Activated naive CD4-positive, alpha-beta T cell treated with anti-CD3 and anti-CD28 coated beads, Interleukin-2, amount 50 U/mL, for 24 hours (primary cell): ENCODE results near the gene NTSR1.

Experiments
- H3K27ac Mint-ChIP-seq: one replicate; pipeline ENCODE4 v1.8.0; 2021; ENCODE audit warnings: mild to moderate bottlenecking, mixed read lengths
- H3K27me3 Mint-ChIP-seq: one replicate; pipeline ENCODE4 v1.8.0; 2021; ENCODE audit warnings: mixed read lengths
- H3K36me3 Mint-ChIP-seq: one replicate; pipeline ENCODE4 v1.8.0; 2021; ENCODE audit warnings: mixed read lengths
- H3K4me1 Mint-ChIP-seq: one replicate; pipeline ENCODE4 v1.8.0; 2021; ENCODE audit warnings: mixed read lengths
- H3K4me3 Mint-ChIP-seq: one replicate; pipeline ENCODE4 v1.8.0; 2021; ENCODE audit warnings: mild to moderate bottlenecking, mixed read lengths
- H3K9me3 Mint-ChIP-seq: one replicate; pipeline ENCODE4 v1.8.0; 2021; ENCODE audit warnings: mixed read lengths

The NTSR1 gene

DNA sequence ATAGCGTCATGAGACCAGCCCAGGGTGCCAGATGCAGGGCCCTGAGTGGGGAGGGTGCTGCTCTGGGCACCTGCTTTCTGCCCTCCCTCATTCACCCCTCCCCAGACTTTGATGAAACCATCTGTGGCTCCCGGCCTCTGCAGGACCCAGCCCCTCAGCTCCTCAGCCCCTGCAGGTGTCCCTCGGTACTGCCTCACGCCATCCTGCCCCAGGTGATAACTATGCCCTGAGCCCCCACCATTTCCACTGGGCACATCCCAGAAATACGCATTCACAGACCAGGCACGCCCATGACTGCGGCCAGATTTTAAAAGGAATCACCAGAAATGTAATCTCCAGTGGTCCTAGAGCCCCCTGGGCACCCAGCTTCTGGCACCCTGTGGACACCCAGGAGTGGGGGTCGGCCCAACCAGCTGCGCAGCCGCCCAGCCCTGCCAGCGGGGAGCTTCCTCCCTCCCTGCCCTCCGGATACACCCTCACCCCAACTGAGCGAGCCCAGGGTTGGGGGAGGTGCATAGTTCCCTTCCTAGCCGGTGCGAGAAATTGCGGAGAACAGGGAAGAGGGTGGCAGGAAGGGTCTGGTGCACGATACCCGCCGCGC lies 615 bp upstream of the NTSR1 start:
- H3K36me3 Mint-ChIP-seq = no peaks in the 10 kb centered on the region
- H3K27me3 Mint-ChIP-seq = peaks cover 13% of the 10 kb centered on the region
- peaks cover 4% of the 10 kb centered on the region for H3K4me1 Mint-ChIP-seq
- no peak overlapping the region for H3K27ac Mint-ChIP-seq
- H3K4me3 Mint-ChIP-seq = peak overlapping the region; percentile 65
- no peaks in the 10 kb centered on the region for H3K9me3 Mint-ChIP-seq

DNA sequence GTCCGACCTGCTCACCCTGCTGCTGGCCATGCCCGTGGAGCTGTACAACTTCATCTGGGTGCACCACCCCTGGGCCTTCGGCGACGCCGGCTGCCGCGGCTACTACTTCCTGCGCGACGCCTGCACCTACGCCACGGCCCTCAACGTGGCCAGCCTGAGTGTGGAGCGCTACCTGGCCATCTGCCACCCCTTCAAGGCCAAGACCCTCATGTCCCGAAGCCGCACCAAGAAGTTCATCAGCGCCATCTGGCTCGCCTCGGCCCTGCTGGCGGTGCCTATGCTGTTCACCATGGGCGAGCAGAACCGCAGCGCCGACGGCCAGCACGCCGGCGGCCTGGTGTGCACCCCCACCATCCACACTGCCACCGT lies 885 bp downstream of the NTSR1 start:
- H3K9me3 Mint-ChIP-seq = no peaks in the 10 kb centered on the region
- no peaks in the 10 kb centered on the region for H3K4me1 Mint-ChIP-seq
- no peak overlapping the region for H3K4me3 Mint-ChIP-seq
- H3K27ac Mint-ChIP-seq = no peak overlapping the region
- no peaks in the 10 kb centered on the region for H3K36me3 Mint-ChIP-seq
- peaks cover 13% of the 10 kb centered on the region for H3K27me3 Mint-ChIP-seq

DNA sequence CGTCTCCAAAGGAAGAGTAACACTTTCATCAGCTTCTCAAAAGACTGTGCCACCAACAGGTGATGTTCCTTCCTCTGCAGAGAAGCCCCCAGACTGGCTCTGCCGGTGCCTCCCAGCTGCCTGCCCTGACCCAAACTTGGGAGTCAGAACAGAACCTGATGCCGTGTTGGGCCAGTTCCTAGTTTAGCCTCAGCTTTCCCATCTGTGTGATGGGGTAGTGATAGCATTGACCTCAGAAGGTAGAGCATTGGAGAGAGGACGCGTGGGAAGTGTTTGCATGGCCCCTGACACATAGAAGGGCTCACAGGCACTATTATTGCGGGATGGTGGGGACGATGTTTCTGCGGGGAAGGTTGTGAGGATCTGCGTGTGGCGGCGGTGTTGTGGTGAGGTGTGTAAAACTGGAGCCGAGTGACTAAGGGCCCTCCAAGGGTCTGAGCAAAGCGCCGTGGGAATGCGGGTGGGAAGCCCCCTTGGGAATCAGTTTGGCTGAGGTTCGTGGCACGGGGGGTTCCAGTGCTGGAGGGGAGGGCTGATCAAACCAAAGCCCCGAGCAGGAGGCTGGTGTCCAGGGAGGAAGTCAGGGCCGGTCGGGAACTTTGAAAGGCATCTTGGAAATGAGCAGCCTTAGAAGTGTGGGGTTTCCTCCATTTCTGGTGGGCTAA lies 1.7 kb downstream of the NTSR1 start:
- Mint-ChIP-seq H3K9me3 (no peaks in the 10 kb centered on the region), H3K27me3 (peaks cover 13% of the 10 kb centered on the region), H3K4me3 (no peak overlapping the region), H3K4me1 (no peaks in the 10 kb centered on the region), H3K27ac (no peak overlapping the region), H3K36me3 (no peaks in the 10 kb centered on the region)

DNA sequence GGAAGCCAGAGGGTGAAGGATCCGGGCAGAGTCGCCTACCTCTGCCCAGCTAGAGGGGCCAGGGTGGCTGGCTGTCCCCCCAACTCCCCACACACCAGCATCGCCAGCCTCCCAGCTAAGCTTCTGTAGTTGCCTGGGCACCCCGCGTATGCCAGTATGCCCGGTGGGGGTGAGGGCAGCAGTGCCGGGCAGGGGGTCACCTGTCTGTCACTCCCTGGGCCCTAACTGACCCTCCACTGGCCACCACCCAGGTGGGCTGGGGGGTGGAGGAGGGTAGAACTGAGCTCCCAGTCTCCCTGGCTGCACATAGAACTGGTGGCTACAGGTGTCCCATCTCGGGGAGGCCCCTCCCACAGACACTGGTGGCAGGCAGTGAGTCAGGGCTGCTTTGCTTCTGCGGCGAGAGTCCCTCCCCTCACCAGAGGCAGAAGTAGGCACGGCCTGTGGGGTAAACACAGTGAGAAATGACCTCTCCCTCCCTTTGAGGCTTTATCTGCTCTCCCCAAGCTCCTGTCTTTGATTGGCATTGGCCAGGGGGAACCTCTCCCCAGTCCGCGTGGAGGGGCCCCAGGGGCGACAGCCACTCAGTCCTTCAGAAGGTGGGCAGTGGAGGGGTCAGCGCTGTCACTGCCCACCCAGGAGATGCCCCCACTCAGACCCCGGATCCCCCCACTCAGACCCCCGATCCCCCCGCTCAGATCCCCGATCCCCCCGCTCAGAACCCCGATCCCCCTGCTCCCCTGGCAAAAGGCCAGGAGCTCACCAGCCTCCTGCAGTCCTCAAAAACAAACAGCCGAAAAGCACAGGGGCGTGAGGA lies 2.5 kb downstream of the NTSR1 start:
- peaks cover 6% of the 10 kb centered on the region for H3K4me1 Mint-ChIP-seq
- no peaks in the 10 kb centered on the region for H3K9me3 Mint-ChIP-seq
- H3K36me3 Mint-ChIP-seq = no peaks in the 10 kb centered on the region
- no peak overlapping the region for H3K4me3 Mint-ChIP-seq
- peaks cover 13% of the 10 kb centered on the region for H3K27me3 Mint-ChIP-seq
- H3K27ac Mint-ChIP-seq = no peak overlapping the region

DNA sequence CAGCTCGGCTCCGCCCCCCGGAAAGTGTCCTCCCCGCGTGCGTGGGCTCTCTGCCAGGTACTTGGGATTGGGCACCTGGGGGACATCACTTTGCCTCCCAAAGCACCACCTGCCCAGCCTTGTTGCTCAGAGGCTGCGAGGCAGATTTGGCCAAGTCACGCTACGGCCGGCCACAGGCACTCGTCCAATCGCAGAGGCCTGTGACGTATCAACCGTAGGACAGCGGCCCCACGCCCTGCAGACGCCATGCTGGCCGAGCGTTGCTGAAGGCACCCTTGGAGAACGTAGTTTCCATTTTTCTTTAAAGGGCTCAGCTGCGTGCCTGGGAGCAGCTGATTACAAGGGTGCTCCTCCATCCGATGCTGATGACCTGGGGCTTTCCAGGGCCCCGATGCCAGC lies 3.1 kb downstream of the NTSR1 start:
- peaks cover 13% of the 10 kb centered on the region for H3K27me3 Mint-ChIP-seq
- no peaks in the 10 kb centered on the region for H3K9me3 Mint-ChIP-seq
- no peak overlapping the region for H3K4me3 Mint-ChIP-seq
- H3K36me3 Mint-ChIP-seq = no peaks in the 10 kb centered on the region
- H3K4me1 Mint-ChIP-seq = peaks cover 12% of the 10 kb centered on the region
- no peak overlapping the region for H3K27ac Mint-ChIP-seq

DNA sequence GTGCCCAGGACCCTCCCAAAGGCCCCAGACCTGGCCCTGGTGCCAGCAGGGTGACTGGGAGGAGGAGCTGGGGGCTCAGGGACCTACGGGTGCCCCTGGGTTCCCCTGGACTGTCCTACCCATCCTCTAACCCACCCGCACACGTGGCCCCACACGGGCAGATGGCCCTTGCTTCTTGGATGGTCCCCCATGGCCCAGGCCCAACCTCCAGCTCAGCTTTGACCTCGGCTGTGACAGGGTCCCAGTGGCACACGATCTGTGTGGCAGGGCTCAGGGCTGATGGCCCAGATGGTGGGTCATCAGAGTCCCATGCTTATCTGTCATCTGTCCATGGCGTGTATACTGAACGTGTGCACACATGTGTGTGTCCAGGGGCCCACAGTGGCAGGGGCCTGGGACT lies 4.0 kb downstream of the NTSR1 start:
- H3K36me3 Mint-ChIP-seq = no peaks in the 10 kb centered on the region
- peaks cover 8% of the 10 kb centered on the region for H3K27me3 Mint-ChIP-seq
- no peaks in the 10 kb centered on the region for H3K9me3 Mint-ChIP-seq
- H3K4me3 Mint-ChIP-seq = no peak overlapping the region
- H3K27ac Mint-ChIP-seq = no peak overlapping the region
- H3K4me1 Mint-ChIP-seq = peaks cover 19% of the 10 kb centered on the region

DNA sequence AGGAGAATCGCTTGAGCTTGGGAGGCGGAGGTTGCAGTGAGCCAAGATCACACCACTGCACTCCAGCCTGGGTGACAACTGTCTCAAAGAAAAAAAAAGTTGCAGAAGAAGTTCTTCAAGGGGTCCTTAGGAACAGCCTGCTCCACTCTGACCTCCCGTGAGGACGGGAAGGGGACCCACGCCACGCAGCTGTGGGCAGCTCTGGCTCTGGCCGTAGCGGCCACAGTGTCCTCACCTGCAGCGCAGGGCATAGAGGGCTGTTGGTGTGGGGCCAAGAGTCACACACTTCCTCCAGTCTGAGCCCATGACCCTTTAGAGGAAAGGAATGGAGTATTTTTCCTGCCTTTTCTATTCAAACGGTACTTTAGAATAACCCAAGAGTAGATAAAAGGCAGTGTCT lies 5.4 kb downstream of the NTSR1 start:
- Mint-ChIP-seq H3K4me3 (no peak overlapping the region), H3K27me3 (peaks cover 6% of the 10 kb centered on the region), H3K27ac (no peak overlapping the region), H3K36me3 (no peaks in the 10 kb centered on the region), H3K9me3 (no peaks in the 10 kb centered on the region), H3K4me1 (peaks cover 21% of the 10 kb centered on the region)

DNA sequence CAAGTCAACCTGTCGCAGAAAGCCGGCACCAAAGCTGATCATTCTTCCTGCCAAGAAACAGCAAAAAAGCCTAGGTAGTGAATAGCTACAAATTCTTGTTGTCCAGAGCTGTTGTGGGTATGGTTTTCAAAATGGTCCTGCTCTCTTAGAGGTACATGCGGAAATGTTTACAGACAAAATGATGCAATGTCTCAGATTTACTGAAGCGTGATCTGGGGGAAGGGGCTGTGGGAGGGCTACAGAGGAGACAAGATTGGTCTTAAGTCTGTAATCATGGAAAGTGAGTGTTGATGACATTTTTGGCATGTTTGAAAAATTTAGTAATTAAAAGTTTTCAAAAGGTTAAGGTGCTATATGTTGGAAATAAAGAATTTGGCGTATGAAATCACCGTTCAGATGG lies 6.2 kb downstream of the NTSR1 start:
- Mint-ChIP-seq H3K36me3 (peaks cover 3% of the 10 kb centered on the region), H3K4me1 (peaks cover 21% of the 10 kb centered on the region), H3K27ac (no peak overlapping the region), H3K9me3 (no peaks in the 10 kb centered on the region), H3K27me3 (peaks cover 6% of the 10 kb centered on the region), H3K4me3 (no peak overlapping the region)

DNA sequence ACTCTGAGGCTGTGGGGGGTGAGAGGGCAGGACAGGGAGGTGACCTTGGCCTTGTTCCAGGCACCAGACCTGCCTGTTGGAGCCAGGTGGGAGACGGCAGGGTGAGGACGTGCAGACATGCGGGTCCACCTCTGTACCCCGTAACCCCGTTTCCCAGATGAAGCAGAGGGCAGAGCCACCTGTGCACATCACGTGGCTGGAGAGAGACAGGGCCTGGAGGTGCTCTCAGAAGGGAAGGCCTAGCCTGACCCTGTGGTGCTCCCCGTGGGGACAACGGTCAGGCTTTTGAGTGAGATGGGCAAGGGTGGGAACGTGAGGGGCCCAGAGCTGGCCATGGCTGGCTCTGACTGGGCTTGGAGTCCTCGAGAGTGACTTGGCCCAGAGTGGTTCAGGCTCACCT lies 6.6 kb downstream of the NTSR1 start:
- Mint-ChIP-seq H3K27me3 (peaks cover 4% of the 10 kb centered on the region), H3K4me3 (no peak overlapping the region), H3K9me3 (no peaks in the 10 kb centered on the region), H3K27ac (no peak overlapping the region), H3K4me1 (peaks cover 21% of the 10 kb centered on the region), H3K36me3 (peaks cover 3% of the 10 kb centered on the region)

DNA sequence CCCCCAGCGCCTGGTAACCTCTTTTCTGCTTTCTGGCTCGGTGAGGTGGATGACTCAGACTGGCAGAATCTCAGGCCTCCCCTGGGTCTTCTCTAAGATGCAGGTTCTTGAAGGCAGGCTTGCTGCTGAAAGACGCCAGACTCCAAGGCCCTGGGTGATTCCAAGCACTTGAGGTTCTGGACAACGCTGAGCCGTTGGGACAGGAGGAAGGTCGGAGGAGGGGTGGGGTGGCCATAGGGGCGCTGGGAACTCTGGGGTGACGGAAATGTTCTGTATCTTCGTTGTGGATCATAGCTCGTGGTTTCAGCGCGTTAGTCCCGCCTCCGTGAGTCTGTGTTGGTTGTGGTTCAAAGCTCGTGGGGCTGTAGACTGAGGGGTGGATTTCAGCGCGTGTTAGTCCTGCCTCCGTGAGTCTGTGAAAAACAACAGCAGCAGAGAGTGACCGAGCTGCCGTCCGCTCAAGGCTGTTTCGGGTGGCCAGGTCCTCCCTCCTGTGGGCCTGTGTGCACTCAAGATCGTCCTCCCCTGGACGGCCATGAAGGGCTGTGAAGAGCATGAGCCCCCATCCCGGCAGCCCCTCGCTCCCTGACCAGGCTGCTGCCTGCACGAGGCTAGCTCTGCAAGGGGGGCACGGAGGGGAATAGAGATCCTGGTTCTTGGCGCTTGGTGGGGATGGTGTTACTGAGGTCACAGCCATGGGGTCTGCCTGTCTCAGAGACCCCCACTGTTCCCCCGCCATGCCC lies 7.7 kb downstream of the NTSR1 start:
- H3K9me3 Mint-ChIP-seq = no peaks in the 10 kb centered on the region
- H3K27me3 Mint-ChIP-seq = no peaks in the 10 kb centered on the region
- peak overlapping the region; percentile 72 for H3K4me3 Mint-ChIP-seq
- peak overlapping the region; percentile 15 for H3K27ac Mint-ChIP-seq
- peaks cover 23% of the 10 kb centered on the region for H3K4me1 Mint-ChIP-seq
- peaks cover 6% of the 10 kb centered on the region for H3K36me3 Mint-ChIP-seq

DNA sequence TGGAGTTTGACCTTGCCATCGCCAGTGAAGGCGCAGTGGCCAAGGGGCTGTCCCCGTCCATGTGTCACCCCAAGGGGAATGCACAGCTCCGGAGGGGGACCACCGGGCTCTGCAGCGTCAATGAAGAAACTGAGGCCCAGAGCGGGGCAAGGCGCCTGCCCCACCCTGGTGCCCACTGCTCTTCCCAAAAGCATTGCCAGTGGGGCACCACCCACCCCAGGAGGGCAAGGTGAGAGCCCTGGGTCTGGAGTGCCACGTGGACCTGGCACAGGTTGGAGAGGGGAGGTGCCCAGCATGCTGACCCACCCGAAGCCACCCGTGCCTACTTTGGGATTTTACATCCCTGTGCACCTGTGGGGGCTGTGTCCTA lies 8.3 kb downstream of the NTSR1 start:
- H3K36me3 Mint-ChIP-seq = peaks cover 7% of the 10 kb centered on the region
- H3K4me3 Mint-ChIP-seq = no peak overlapping the region
- H3K27me3 Mint-ChIP-seq = no peaks in the 10 kb centered on the region
- no peak overlapping the region for H3K27ac Mint-ChIP-seq
- peaks cover 29% of the 10 kb centered on the region for H3K4me1 Mint-ChIP-seq
- H3K9me3 Mint-ChIP-seq = no peaks in the 10 kb centered on the region

DNA sequence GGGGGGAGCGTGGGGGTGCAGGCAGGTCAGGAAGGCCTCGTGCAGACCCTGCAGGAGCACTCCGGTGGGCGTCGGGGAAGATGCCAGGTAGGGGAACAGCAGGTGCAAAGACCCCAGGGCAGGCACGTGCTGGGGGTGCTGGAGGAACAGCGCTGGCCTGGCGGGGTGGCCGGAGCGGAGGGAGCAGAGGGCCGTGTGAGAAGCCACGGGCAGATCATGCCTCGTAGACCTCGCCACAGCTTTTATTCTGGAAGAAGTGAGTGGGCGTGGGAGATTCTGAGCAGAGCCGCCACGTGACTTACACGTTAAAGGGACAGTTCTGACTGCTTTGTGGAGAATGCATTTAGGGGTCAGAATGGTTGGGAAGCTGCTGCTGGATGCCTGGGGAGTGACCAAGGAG lies 9.3 kb downstream of the NTSR1 start:
- no peaks in the 10 kb centered on the region for H3K9me3 Mint-ChIP-seq
- peaks cover 29% of the 10 kb centered on the region for H3K4me1 Mint-ChIP-seq
- no peaks in the 10 kb centered on the region for H3K27me3 Mint-ChIP-seq
- H3K4me3 Mint-ChIP-seq = no peak overlapping the region
- no peak overlapping the region for H3K27ac Mint-ChIP-seq
- H3K36me3 Mint-ChIP-seq = peaks cover 7% of the 10 kb centered on the region

DNA sequence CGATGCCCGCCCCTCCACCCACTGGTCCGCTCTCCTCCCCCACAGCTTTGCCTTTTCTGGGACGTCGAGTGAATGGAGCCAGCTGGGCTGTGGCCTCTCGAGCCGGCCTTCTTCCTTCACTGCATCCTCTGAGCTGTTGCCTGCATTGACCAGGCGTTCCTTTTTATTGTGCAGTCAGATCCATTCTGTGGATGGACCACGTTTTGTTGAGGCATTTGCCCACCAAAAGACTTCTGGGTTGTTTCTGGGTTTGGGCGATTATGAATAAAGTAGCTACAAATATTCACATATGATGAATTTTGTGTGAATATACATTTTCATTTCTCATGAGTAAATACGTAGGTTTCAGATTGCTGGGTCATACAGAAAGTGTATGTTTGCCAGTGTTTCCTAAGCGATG lies 9.9 kb downstream of the NTSR1 start:
- Mint-ChIP-seq H3K4me3 (no peak overlapping the region), H3K27me3 (no peaks in the 10 kb centered on the region), H3K9me3 (no peaks in the 10 kb centered on the region), H3K27ac (no peak overlapping the region), H3K4me1 (peaks cover 29% of the 10 kb centered on the region), H3K36me3 (peaks cover 7% of the 10 kb centered on the region)

DNA sequence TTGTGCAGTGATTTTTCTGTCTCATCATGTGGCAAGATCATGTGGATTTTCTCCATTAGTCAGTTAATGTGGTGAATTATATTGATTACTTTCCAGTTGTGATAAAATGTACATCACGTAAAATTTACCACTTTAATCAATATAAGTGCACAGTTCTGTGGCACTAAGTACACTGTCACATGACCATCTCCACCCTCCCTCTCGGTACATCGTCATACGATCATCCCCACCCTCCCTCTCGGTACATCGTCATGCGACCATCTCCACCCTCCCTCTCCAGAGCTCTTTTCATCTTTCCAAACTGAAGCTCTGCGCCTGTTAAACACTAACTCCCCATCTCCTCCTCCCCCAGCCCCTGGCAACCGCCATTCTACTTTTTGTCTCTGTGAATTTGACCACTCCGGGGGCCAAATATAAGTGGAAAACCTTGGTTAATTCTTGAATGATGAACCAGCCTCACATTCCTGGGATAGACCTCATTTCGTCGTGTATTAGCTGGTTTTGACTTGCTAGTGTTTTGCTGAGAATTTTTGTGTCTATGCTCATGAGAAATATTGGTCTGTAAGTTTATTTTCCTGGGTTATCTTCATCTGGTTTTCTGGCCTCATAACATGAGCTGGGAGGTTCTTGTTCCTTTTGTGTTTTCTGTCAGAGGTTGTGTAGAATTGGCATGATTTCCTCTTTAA lies 10.8 kb downstream of the NTSR1 start:
- Mint-ChIP-seq H3K27me3 (no peaks in the 10 kb centered on the region), H3K36me3 (peaks cover 7% of the 10 kb centered on the region), H3K4me3 (no peak overlapping the region), H3K27ac (peak overlapping the region; percentile 8), H3K4me1 (peaks cover 29% of the 10 kb centered on the region), H3K9me3 (no peaks in the 10 kb centered on the region)
